HG03280 (cell line): ENCODE data around the gene TMEM9.

Source experiments
- ATAC-seq: cut with Tn5 transposase; IDR thresholded peaks from one replicate; pipeline ENCODE4 v1.9.1; 2021; ENCODE audit warnings: mild to moderate bottlenecking, moderate library complexity; ENCODE audit not compliant: unreplicated experiment

The TMEM9 gene

DNA sequence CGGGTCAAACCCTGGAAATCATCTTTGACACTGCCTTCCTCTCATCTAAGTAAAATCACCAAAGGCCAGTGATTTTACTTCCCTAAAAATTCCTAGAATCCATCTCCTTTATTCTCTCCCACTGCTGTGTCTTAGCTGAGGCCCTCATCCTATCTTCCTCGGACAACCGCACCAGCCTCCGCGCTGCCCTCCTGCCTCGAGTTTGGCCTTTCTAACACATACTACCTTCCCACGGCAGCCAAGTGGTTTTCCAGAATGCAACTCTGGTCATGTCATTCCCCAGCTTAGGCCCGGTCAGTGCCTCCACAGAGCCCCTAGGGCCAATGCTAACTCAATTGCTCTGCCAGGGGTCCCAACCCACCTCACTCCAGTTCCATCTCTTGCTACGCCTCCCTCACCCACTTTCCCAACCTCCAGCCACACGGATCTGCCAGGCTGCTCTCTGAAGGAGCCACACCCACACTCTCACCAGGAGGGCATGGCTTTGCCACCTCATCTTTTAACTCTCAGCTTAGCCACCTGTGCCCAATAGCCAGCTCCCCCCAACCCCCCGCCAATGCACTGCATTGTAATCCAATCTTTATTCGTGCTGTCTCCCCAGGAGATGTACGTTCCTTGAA is 6.8 kb downstream of the TMEM9 start:
- no peak for ATAC-seq

DNA sequence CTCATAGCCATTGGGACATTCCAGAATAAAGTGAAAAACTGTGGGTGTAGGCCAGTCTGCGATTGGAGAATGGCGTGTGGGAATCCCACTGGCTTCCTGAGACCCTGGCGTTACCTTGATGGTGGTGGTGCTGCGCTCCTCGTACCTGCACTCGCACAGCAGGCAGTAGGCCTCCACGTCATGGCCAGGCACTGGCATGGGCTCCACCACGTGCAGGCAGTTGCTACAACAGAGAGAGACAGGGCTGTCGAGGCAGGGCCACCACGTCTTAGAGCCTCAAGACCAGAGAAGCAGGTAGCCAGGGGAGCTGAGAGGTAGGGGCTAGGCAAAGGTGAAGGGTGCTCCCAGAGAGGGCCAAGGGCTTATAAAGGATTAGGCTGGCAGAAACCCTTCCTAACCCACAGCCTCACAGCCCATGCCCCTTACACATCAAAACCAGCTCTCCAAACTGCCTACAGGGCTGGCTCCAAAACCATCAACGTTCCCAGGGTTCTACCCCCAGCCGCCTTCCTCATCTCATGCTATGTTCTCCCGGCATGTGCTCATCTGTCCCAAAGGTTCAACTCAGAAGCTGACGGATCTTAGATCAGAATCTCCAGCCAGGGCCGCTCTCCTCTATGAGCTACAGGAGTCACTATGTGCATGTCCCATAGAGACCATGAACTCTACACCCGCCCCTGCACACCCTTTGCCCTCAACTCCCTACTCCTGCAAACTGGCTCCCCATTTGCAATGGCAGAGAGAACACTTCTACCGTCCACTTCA is 7.5 kb downstream of the TMEM9 start:
- no peak for ATAC-seq

DNA sequence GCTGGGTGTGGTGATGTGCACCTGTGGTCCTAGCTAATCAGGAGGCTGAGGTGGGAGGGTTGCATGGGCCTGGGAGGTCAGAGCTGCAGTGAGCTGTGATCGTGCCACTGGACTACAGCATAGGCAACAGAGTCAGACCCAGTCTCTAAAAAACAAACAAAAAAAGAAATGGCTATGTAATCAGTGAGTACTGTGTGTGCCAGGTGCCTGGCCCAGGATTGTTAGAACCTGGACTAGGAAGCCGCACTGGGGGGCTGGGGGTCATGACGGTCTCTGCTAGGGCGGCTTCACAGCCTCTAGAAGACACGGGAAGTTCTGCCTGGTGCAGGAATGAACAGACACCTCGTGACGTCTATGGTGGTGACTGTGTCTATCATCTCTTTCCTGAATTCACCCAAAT is 8.5 kb downstream of the TMEM9 start:
- no peak for ATAC-seq

DNA sequence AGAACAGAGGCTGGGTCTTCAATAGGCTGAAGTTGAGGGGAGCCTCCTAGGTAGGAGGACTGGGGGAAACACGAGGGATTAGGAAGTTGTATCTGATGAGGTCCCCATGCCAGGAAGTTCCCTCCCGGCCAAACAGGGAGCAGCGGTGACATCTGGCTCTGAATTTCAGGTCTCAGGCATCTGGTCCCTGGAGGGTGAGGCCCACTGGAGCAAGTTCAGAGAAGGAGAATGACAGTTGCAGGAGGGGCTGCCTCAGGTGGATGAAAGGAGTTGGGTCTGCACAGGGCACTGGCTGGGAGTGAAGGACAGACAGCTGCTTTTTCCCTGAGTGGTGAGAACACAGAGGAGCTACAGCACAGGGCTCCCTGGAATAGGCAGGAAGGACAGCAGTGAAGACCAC is 9.1 kb downstream of the TMEM9 start:
- no peak for ATAC-seq

DNA sequence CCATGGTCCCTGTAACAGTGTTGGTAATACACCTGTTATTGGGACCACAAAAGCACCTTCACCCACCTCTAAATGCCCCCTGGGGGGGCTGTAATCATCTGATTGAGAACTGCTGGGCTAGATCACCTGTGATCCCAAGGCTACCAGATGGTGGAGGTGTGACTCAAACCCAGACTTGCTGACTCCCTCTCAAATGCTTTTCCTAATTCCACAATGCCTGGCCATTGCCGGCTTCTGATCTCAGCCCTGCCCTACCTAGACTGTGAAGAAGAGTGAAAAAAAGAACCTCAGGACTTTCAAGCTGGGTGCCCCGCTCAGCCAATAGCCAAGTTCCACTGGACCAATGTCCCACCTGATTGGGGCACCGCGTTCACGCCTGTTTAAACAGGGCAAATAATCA is 9.6 kb downstream of the TMEM9 start:
- ATAC-seq: no peak

DNA sequence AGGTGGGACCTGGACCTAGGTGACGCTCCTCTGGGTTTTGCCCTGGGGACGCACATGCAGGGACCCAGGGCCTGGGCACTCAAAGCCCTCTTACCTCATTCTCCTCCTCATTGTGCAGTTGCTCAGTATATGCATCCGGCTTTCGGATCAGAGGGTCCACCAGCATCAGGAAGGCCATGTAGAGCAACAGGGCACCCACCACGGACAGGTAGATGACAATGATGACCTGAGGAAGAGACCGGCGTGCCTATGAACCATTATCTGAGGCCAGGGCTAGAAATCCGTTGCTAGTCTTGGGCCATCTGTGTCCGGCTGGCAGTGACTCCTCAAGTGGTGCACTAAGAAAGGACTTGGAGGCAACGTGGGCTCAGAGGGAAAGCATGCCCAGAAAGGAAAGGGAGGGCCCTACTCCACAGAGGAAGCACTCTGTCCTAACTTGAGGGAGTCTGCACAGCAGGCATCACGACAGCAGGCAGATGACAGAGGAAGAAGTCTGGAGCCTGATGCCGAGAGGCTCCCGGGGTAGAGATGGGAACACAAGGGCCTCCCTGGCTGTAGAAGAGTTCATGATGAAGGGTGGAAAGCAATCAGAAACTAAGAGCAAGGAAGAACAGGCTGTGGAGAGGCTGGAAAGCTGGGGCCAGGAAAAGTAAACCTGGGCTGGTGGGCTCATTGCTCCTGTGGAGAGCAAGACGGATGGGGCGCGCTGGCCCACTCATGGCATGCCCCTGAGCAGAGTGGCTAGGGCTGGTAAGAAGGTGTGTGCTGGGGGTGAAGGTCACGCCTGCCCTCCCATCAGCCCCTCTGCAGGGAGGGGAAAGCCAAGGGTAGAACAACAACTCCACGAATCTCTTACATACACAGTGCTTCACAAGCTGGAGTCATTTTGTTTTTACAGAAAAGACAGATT is 10.3 kb downstream of the TMEM9 start:
- ATAC-seq: no peak

DNA sequence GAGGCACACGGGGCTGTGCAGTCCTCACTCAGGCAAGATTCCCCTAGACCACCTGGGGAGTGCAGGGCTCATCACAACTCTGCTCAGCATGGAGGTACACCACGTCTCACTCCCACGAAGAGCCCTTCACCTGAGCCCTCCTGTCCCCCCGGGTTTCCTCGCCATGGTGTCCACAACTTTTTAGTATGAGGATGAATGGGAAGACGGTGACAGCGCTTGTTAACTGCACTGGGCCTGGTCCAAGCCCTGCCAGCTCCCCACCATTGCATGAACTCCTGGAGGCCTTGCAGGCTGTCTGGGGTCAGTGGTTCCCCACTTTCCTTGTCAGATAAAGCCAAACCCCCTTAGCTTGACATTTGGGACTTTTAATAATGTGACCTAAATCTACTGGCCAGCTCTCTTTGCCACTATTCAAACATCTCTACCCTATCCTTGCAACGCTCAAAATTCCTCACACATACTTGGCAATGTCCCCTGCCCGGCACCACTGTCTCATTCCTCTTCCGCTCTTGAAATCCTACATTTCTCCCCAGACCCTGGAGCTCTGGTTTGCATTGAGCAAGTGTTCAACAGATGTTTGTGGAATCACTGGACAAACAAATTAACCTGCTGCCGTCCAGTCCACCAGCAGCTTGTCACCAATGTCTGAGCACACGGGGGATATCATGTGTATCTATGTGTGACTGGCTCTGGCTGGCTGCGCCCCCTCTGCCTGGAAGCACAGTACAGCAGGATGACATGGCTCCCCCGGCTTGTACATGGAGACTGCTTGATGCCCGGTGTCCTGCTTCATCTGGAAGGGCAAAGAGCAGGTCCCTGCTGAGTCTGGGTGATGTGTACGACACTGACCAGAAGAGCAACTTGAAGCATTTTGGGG is 11.2 kb downstream of the TMEM9 start:
- ATAC-seq: no peak

DNA sequence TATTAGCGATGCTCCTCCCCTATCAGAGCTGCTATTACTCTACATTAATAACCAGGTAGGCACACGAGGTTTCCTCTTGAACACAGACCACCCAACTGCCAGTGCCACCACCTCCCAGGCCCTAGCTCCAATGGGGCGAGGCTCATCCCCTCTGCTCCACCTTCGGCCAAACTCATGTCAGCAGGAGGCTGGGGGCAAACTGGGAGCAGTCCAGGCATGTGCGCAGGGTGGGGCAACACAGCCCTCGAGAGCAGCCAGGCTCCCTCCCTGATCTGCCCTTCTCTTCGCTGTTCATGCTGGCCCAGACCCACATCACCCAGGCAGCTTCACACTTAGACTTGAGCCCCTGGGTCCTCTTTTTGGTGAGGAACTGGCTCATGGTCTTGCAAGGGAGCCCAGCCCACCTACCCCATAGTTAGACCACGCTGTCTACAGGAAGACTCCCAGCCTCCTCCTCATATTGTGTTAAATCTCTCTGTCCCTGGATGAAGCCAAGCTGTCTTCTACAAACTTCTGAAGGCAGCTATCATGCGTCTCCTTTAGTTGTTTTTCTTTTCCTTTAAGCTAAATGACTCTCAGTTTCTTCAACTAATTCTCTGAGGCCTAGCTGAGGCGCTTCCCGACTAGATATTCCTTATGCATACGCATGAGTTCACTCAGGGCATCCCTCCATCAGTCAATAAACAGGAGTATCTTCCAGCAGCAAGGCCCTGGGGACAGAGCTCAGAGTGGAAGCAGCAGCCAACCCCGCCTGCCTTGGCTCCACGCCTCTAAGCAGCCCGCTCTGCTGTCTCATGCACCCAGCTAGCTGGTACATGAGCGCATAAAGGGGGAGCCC is 12.0 kb downstream of the TMEM9 start:
- ATAC-seq: no peak

DNA sequence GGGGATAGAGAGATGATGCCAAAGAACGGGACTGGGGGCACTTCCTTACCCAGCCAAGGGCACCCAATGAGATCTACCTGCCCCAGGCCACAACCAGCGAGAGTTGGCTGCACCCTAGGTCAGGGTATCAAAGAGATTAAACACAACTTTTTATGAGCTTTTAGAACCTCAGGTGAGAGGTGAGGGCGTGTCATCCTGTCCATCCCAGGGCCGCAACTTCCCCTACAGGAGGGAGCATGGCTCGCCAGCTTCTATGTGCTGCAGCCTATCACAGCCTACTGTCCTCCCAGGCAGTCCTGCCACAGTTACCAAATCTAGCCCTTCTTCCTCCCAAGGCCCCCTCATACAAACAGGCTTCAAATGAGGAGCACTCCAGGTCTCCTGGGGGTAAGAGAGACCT is 12.9 kb downstream of the TMEM9 start:
- ATAC-seq: no peak

DNA sequence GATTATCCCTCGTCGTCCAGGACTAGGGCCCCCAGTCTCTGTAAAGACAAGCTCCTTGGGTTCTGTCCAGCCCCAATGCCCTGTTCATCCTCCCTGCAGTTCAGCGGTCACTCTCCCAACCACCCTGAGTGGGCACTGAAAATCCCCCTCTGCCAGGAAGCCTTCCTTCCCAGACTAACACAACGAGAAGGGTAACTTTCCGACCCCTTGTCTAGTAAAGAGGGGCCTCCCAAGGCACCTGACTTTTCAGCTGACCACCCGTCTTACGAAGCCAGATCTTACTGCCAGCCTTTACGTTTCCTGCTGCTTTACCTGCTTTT is 13.4 kb downstream of the TMEM9 start:
- no peak for ATAC-seq

DNA sequence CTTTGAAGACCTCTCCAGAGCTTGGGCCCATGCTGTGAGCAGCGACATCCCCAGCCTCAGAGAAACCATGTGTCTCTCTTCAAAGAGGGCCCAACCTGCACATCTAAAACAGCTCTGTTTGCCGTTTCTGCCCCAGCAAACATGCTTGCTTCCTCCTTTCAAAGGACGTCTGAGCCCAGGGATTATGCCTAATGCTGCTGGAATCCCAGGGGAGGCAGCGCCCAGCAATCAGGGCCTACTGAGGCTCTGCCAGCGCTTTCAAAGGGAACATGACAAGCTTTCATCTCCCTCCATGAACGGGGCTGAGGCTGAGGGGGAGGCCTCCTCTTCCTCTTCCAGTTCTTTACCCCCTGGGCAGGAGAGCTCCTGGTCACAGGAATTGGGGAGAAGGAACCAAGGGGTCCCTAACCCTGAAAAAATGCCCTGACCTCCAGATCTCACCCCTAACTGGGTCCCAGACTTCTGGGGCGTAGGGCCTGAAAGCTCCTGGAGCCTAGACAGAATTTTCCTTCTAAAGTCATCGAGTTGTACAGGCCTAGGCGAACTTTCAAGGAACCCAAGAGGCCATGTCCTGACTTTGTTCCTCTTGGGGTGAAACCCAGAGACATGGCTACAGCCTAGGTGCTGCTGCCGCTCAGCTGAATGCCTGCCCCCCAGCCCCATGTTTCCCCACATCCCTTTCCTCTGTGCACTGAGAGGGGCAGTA is 13.9 kb downstream of the TMEM9 start:
- no peak for ATAC-seq

DNA sequence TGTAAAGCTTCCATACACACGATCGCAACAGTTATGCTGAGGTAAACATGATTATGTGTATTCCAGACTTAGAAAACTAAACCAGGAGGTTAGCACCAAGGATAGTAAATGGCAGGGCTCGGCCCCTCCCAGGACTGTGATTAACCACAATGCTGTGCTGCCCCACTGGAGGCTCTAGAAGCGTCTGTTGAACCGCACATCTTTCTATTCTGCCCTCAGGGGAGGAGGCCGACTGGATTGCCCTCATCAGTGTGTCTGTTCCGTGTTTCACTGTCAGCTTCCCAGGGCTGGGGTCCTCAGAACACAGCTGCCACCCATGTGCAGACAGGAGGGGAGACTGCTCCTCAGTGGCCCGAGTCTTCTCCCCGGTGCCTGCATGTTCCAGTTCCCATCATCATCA is 14.5 kb downstream of the TMEM9 start:
- ATAC-seq: no peak

DNA sequence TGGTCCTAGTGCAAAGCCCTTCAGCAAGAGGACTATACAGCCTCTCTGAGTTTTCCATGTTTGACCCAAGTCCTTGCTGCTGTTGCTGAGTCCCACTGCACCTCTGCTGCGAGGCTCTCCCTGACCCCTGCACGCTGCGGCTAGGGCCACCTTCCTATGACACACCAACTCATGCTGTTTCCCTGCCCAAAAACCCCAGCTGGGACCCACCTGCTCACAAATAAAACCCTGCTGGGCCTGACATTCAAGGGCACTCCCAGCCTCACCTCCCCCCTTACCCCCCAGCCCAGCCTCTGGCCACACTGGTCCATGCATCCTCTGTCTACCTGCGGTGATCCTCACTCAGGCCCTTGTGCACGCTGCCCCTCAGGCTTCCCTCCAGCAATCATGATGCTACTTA is 15.0 kb downstream of the TMEM9 start:
- ATAC-seq: no peak

DNA sequence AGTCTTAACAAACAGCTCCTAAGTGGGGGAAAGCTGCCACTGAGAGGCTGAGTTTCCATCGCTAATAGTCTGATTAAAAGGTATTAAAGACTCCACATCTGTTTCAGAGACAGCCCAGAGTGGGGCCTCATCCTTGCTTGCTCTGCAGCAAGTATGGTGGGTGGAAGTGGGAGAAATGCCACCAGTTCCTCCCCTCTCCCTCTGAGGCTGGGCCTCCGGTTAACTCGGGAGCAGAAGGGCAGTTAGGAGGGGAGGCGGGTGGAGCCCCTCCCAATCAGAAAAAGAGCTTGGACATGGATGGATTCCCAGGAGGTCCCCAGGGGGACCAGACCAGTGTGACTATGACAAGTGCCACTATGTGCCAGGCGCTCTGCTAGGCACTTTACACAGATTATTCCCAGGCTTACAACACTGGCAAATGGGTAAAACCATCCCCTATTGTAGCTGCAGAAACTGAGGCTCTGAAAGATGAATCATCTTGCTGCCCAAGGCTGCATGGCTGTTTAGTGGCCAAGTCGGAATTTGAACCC is 15.9 kb downstream of the TMEM9 start:
- ATAC-seq: no peak

DNA sequence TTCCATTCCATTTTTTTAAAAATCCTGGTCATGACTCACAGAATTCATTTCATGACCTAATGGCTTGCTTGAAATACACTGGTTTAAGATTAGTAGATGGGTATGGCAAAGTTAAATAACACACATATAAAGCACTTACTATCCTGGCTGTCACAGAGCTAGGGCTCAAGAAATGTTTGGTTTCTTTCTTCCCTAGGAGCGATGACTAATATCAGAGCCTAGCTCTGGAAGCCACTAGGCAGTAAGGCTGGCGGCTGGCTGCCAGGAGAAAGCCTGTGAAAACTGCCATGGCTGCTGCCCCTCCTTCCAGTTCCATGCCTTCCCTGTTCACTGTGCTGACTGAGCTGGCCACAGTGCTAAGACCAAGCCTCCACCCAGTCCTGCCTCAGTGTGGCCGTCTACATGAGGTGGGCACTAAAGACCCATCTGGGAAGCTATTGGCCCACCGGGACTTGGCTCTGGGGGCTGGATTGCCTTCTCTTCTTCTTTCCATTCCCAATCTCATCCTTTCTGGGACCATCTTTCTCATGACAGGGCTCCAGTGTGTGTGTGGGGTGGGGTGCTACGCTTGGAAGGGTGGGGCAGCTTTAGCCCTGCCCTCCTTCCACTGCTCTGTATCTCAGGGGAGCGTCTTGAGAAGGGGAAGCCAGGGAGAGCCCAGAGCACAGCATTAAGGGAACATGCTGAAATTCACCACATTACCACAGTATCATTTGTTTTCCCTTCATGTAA is 16.5 kb downstream of the TMEM9 start:
- ATAC-seq: no peak

DNA sequence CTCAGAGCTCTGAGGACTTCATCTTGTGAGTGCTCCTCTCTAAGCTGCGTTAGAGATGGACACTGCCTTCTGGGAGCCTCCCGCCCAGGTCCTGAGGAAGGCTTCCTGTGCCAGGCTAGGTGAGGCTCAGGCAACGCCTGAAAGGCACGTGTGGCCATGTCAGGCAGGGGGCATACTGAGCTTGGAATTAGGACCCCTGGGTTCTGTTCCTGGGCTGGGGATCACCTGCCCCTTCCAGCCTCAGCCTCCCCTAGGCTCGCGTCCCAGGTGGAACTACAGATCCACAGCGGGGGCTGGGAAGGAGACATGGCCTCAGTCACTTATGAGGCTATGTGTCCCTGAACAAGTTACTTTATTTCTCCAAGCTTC is 17.3 kb downstream of the TMEM9 start:
- no peak for ATAC-seq

DNA sequence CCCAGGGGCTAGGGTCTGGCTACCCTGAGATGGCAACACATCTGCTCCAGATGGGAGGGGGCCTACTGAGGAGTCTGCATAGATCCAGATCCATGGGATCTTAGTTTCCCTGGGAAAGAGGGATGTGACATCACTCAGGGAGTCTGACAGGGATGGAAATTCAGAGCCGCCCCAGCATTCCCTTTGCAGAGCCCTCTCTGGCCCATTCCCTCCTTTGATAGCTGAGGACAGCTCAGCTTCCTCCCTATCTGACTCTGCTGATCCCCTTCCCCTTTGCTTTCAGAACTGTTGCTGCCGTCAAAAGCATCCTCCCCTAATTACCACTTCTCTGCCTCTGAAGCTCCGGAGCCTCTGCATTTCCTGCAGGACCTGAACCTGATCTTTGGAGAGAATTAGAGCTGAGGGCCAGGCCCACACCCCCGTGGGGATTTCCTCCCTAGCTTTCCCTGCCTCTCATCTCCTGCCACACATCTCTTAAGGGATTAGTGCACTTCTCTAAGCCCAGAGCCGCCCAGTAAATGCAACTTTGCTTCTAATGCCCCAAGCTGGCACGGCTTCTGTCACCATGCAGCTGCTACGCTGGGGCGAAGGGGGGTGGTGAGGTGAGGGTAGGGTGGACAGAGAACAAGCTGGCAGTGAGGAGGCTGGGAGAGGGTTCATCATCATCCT is 17.8 kb downstream of the TMEM9 start:
- ATAC-seq: no peak

DNA sequence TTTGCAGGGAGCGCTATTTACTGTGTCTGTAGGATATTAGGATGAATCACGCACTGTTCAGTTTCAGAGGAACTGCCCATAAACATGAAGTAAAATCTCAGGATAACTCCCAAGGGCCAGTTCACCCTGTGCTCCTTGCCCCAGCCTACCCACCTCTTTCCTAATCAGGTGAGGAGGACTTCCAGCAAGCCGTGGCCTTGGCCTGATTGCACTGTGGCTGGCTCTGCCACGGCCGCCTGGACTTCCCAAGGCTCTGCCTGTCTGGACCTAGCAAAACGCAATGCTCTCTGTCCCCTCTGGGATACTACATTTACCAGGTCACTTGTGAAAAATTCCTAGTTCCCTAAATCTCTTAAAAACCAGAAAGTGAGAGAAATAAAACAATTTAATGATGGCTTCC is 19.9 kb downstream of the TMEM9 start:
- ATAC-seq: no peak
